K562 (cell line): Measurements from ENCODE around the gene NQO2. TPM values are rescaled to one million over a fixed set of nuclear protein-coding genes. Genes with fewer than 3 reads are reported as not detected.

ENCODE experiments used
- DPF2 ChIP-seq: fragments of 450-650 bp; IDR thresholded peaks from 2 replicates; pipeline ENCODE4 v1.6.1; 2016
- ETV1 ChIP-seq: fragments of 450-650 bp; conservative IDR thresholded peaks from 2 replicates; pipeline ENCODE4 v1.6.1; 2016; ENCODE audit warnings: missing genetic modification characterization, control low read depth, low read depth, missing compliant biosample characterization
- FIP1L1 ChIP-seq: fragments of 200-400 bp; formaldehyde crosslinking; IDR thresholded peaks from 2 replicates; pipeline ENCODE4 v1.6.1; 2018; ENCODE audit warnings: mild to moderate bottlenecking, low read depth, low read length; ENCODE audit not compliant: poor library complexity, severe bottlenecking
- HNRNPUL1 ChIP-seq: fragments of 200-400 bp; formaldehyde crosslinking; IDR thresholded peaks from 2 replicates; pipeline ENCODE4 v1.6.1; 2017; ENCODE audit warnings: low read length
- SIX5 ChIP-seq, 2 experiments: IDR thresholded peaks; 2 replicates each; pipeline ENCODE4 v1.6.1; 2011; ENCODE audit warnings: low read length in 2 of 2, borderline replicate concordance in 1 of 2, low read depth in 1 of 2, mild to moderate bottlenecking in 1 of 2, moderate library complexity in 1 of 2; ENCODE audit not compliant: insufficient read depth in 1 of 2
- TCF7L2 ChIP-seq: fragments of 150-350 bp; IDR thresholded peaks from 2 replicates; pipeline ENCODE4 v1.6.1; 2016; ENCODE audit warnings: low read depth, mild to moderate bottlenecking, low read length, moderate library complexity
- YY1 ChIP-seq, 3 experiments: IDR thresholded peaks; 2 replicates each; pipeline ENCODE4 v1.6.1; 2011; ENCODE audit warnings: low read length in 2 of 3, mild to moderate bottlenecking in 2 of 3, moderate library complexity in 2 of 3, borderline replicate concordance in 1 of 3, control low read depth in 1 of 3, low read depth in 1 of 3; ENCODE audit not compliant: insufficient read depth in 3 of 3, insufficient replicate concordance in 2 of 3, control insufficient read depth in 1 of 3, insufficient read length in 1 of 3; ENCODE audit errors: extremely low read depth in 1 of 3
- ZKSCAN8 ChIP-seq: fragments of 200-800 bp; sonication (Bioruptor generic); IDR thresholded peaks from 2 replicates; pipeline ENCODE4 v1.6.1; 2016; ENCODE audit warnings: missing genetic modification characterization, missing compliant biosample characterization
- polyA plus RNA-seq, 8 experiments: library from polyadenylated mRNA; depleted of rRNA in 4 of 8; stranded (reverse) in 5 of 8; unstranded in 3 of 8; fragments of >200 nt; fragmentation: Nextera tagmentation in 2 of 8; fragmentation: Illumina TruSeq in 1 of 8; extraction: Ambion mirVana in 2 of 8; extraction: Trizol in 1 of 8; gene quantifications; 2 replicates each; pipeline versions ENCODE4 v1.2.1 to v1.2.3, GENCODE V29; 2011 to 2014; ENCODE audit warnings: inconsistent platforms in 1 of 8, missing spikeins in 1 of 8
- total RNA-seq, 7 experiments: library from RNA; depleted of rRNA in 6 of 7; stranded (reverse); fragments of >200 nt in 6 of 7; fragmentation: Illumina TruSeq in 2 of 7; extraction: Trizol in 2 of 7; gene quantifications; 2 replicates each; pipeline versions ENCODE4 v1.2.1 to v1.2.3, GENCODE V29; 2011 to 2021; ENCODE audit warnings: low replicate concordance in 1 of 7
- TF ChIP-seq, protein P1 (sequence below): fragments of 450-650 bp; IDR thresholded peaks from one replicate; pipeline ENCODE4 v1.6.1; 2018; ENCODE audit warnings: mild to moderate bottlenecking, moderate library complexity; ENCODE audit not compliant: partially characterized antibody

Gene NQO2
- total and polyA plus RNA-seq, 9 of the 15 experiments (the other 6 are each of a cell fraction or from before 2014, with no cell fraction given): 54.6 to 214 (median 116) TPM

- TF ChIP-seq YY1 (IDR thresholded peaks at IDR 0.05; ENCODE audit: borderline replicate concordance in 1 of 3, control insufficient read depth in 1 of 3, extremely low read depth in 1 of 3, insufficient read depth in 3 of 3, insufficient read length in 1 of 3, insufficient replicate concordance in 2 of 3, low read depth in 1 of 3, low read length in 2 of 3) (peak in 2 of 3 experiments; percentile 24 to 51), SIX5 (IDR thresholded peaks at IDR 0.05; ENCODE audit: borderline replicate concordance in 1 of 2, insufficient read depth in 1 of 2, low read depth in 1 of 2, low read length in 2 of 2) (no peak), TCF7L2 (no peak), HNRNPUL1 (no peak), ETV1 (tag) (peak; percentile 42; the same call in 1 of the 2 replicates), DPF2 (0 out of 2 replicates have a peak, but pooled peaks have one; percentile 18), ZKSCAN8 (CRISPR knock-in tag) (no peak), FIP1L1 (peak; percentile 41)
- TF ChIP-seq, protein P1, sequence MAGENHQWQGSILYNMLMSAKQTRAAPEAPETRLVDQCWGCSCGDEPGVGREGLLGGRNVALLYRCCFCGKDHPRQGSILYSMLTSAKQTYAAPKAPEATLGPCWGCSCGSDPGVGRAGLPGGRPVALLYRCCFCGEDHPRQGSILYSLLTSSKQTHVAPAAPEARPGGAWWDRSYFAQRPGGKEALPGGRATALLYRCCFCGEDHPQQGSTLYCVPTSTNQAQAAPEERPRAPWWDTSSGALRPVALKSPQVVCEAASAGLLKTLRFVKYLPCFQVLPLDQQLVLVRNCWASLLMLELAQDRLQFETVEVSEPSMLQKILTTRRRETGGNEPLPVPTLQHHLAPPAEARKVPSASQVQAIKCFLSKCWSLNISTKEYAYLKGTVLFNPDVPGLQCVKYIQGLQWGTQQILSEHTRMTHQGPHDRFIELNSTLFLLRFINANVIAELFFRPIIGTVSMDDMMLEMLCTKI: no peak
Measured at GRCh38 chr6:2952557-2953095, 47.1 kb upstream of the NQO2 start (continued).
